Liver (tissue), 9 donors: ENCODE results near the gene SLC39A13. TPM values are rescaled to one million over a fixed set of nuclear protein-coding genes. Genes with fewer than 3 reads are reported as not detected.
A peak's percentile ranks its signal among the peaks of the same experiment; 100 is the strongest.

Experiments
- DNase-seq: peaks from one replicate; pipeline ENCODE4 v3.0.0-alpha.2; 2017; ENCODE audit warnings: low spot score
- H3K27ac ChIP-seq, 2 donors: one replicate each; pipeline ENCODE4 v1.7.0; 2013; ENCODE audit warnings: inconsistent platforms in 2 of 2, low read length in 2 of 2, control low read depth in 1 of 2, low read depth in 1 of 2, mild to moderate bottlenecking in 1 of 2
- H3K27me3 ChIP-seq, 4 donors: one replicate each; pipeline versions ENCODE4 v1.6.1 to v1.7.0; 2013; ENCODE audit warnings: low read length in 3 of 4, inconsistent platforms in 1 of 4, mild to moderate bottlenecking in 1 of 4, moderate library complexity in 1 of 4; ENCODE audit not compliant: control insufficient read depth in 4 of 4, insufficient read depth in 4 of 4
- H3K36me3 ChIP-seq, 4 donors: one replicate each; pipeline versions ENCODE4 v1.6.1 to v1.7.0; 2013; ENCODE audit warnings: low read length in 3 of 4, mild to moderate bottlenecking in 3 of 4, low read depth in 1 of 4, moderate library complexity in 1 of 4; ENCODE audit not compliant: control insufficient read depth in 4 of 4, insufficient read depth in 3 of 4
- H3K4me1 ChIP-seq, 4 donors: one replicate each; pipeline versions ENCODE4 v1.6.1 to v1.7.0; 2013; ENCODE audit warnings: low read length in 3 of 4, mild to moderate bottlenecking in 3 of 4, moderate library complexity in 1 of 4; ENCODE audit not compliant: control insufficient read depth in 4 of 4, insufficient read depth in 4 of 4
- H3K4me3 ChIP-seq, 3 donors: one replicate each; pipeline versions ENCODE4 v1.6.1 to v1.7.0; 2013; ENCODE audit warnings: low read length in 3 of 3, control low read depth in 1 of 3, low read depth in 1 of 3, mild to moderate bottlenecking in 1 of 3
- H3K9ac ChIP-seq, 2 donors: one replicate each; pipeline ENCODE4 v1.7.0; 2013; ENCODE audit warnings: low read length in 2 of 2, mild to moderate bottlenecking in 2 of 2, moderate library complexity in 2 of 2, control low read depth in 1 of 2, low read depth in 1 of 2
- H3K9me3 ChIP-seq, 4 donors: one replicate each; pipeline versions ENCODE4 v1.6.1 to v1.7.0; 2013; ENCODE audit warnings: low read length in 3 of 4; ENCODE audit not compliant: control insufficient read depth in 4 of 4
- ATF3 ChIP-seq: IDR thresholded peaks from 2 replicates; pipeline ENCODE4 v1.6.1; 2016; ENCODE audit warnings: antibody characterized with exemption
- CTCF ChIP-seq: fragments of 150-350 bp; IDR thresholded peaks from 2 replicates; pipeline ENCODE4 v1.5.1; 2017; ENCODE audit warnings: improper control_type of control experiment, low read depth, low read length; ENCODE audit not compliant: missing input control
- EGR1 ChIP-seq, 2 donors: IDR thresholded peaks; 2 replicates each; pipeline ENCODE4 v1.6.1; 2016 to 2018; ENCODE audit warnings: antibody characterized with exemption in 2 of 2, low read depth in 2 of 2
- FOXA1 ChIP-seq: IDR thresholded peaks from 2 replicates; pipeline ENCODE4 v1.6.1; 2016; ENCODE audit warnings: antibody characterized with exemption
- FOXA2 ChIP-seq: IDR thresholded peaks from 2 replicates; pipeline ENCODE4 v1.6.1; 2016; ENCODE audit warnings: antibody characterized with exemption
- GABPA ChIP-seq, 2 donors: IDR thresholded peaks in 1 of 2; conservative IDR thresholded peaks in 1 of 2; 2 replicates each; pipeline ENCODE4 v1.6.1; 2016; ENCODE audit warnings: antibody characterized with exemption in 2 of 2, mild to moderate bottlenecking in 1 of 2, moderate library complexity in 1 of 2
- HNF4G ChIP-seq: IDR thresholded peaks from 2 replicates; pipeline ENCODE4 v1.6.1; 2016; ENCODE audit warnings: antibody characterized with exemption
- JUND ChIP-seq, 2 donors: IDR thresholded peaks; 2 replicates each; pipeline ENCODE4 v1.6.1; 2016; ENCODE audit warnings: antibody characterized with exemption in 2 of 2
- NR2F2 ChIP-seq: IDR thresholded peaks from 2 replicates; pipeline ENCODE4 v1.6.1; 2016; ENCODE audit warnings: antibody characterized with exemption
- RAD21 ChIP-seq, 2 donors: IDR thresholded peaks; 2 replicates each; pipeline ENCODE4 v1.6.1; 2016; ENCODE audit warnings: antibody characterized with exemption in 2 of 2, mild to moderate bottlenecking in 2 of 2
- RXRA ChIP-seq, 2 donors: IDR thresholded peaks; 2 replicates each; pipeline ENCODE4 v1.6.1; 2017 to 2018; ENCODE audit warnings: antibody characterized with exemption in 2 of 2, mild to moderate bottlenecking in 1 of 2
- SP1 ChIP-seq: IDR thresholded peaks from 2 replicates; pipeline ENCODE4 v1.6.1; 2018; ENCODE audit warnings: antibody characterized with exemption, mild to moderate bottlenecking
- WGBS: extraction: QIAGEN DNeasy Blood & Tissue Kit; methylation state at CpG from one replicate; pipeline ENCODE4 v1.1.7; 2013; 5-methylcytosine and 5-hydroxymethylcytosine counted together
- polyA plus RNA-seq, 2 donors: library from polyadenylated mRNA; stranded (reverse) in 1 of 2; unstranded in 1 of 2; fragments of 200-250 nt in 1 of 2; fragments of >200 nt in 1 of 2; fragmentation: Nextera tagmentation in 1 of 2; extraction: Ambion mirVana in 1 of 2; gene quantifications; one replicate each; pipeline versions ENCODE4 v1.2.1 to v1.2.3, GENCODE V29; 2013 to 2015
- total RNA-seq, 2 donors: library from RNA; depleted of rRNA; stranded (reverse); fragments of >200 nt; gene quantifications; one replicate each; pipeline ENCODE4 v1.2.3, GENCODE V29; 2014
- TF ChIP-seq, protein P1 (sequence below): IDR thresholded peaks from 2 replicates; pipeline ENCODE4 v1.6.1; 2016; ENCODE audit warnings: antibody characterized with exemption, mild to moderate bottlenecking
- TF ChIP-seq, protein P2 (sequence below): IDR thresholded peaks from 2 replicates; pipeline ENCODE4 v1.6.1; 2016; ENCODE audit warnings: antibody characterized with exemption
- donor health status: healthy.
- donor health status: healthy.
- donor health status: healthy.
- donor health status: healthy.
- donor health status: healthy.

Gene SLC39A13
- total and polyA plus RNA-seq, 4 donors, result 8.2 to 17.5 (median 10.7) TPM

DNA sequence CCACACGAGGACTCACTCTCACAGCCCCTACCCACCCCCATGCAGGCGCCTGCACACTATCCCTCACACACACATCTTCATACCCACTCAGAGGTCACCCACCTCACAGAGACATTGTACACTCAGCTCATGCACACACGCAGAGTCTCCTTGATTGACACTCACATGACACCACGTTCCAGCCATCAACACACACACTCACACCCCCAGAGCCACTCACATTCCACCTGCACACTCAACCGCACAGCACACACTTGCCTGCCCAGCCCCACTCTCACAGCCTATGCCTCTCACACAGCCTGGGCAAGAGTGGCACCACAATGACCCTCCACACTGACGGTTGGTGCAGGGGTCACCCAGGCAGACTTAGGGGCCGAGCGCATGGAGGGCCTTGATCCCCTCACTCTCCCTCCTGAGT, 32.3 kb upstream of the SLC39A13 start:
- Histone ChIP-seq H3K4me3 (peak overlapping the region in 2 of 3 donors; percentile 14 to 15), H3K36me3 (no peaks in the 10 kb centered on the region), H3K9me3 (no peaks in the 10 kb centered on the region), H3K4me1 (peaks cover 0 to 2% (median 0%) of the 10 kb centered on the region in 4 donors), H3K9ac (no peak overlapping the region), H3K27ac (peak overlapping the region in 1 of 2 donors; percentile 72), H3K27me3 (no peaks in the 10 kb centered on the region)
- DNase-seq, result no peak
- TF ChIP-seq RXRA (IDR thresholded peaks at IDR 0.05), result no peak
- TF ChIP-seq ATF3, result no peak
- TF ChIP-seq FOXA1, result no peak
- TF ChIP-seq, protein P1, sequence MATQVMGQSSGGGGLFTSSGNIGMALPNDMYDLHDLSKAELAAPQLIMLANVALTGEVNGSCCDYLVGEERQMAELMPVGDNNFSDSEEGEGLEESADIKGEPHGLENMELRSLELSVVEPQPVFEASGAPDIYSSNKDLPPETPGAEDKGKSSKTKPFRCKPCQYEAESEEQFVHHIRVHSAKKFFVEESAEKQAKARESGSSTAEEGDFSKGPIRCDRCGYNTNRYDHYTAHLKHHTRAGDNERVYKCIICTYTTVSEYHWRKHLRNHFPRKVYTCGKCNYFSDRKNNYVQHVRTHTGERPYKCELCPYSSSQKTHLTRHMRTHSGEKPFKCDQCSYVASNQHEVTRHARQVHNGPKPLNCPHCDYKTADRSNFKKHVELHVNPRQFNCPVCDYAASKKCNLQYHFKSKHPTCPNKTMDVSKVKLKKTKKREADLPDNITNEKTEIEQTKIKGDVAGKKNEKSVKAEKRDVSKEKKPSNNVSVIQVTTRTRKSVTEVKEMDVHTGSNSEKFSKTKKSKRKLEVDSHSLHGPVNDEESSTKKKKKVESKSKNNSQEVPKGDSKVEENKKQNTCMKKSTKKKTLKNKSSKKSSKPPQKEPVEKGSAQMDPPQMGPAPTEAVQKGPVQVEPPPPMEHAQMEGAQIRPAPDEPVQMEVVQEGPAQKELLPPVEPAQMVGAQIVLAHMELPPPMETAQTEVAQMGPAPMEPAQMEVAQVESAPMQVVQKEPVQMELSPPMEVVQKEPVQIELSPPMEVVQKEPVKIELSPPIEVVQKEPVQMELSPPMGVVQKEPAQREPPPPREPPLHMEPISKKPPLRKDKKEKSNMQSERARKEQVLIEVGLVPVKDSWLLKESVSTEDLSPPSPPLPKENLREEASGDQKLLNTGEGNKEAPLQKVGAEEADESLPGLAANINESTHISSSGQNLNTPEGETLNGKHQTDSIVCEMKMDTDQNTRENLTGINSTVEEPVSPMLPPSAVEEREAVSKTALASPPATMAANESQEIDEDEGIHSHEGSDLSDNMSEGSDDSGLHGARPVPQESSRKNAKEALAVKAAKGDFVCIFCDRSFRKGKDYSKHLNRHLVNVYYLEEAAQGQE, result no peak
- TF ChIP-seq RAD21 (IDR thresholded peaks at IDR 0.05), result no peak
- TF ChIP-seq GABPA (IDR thresholded peaks at IDR 0.05 in 1 of 2, conservative IDR thresholded peaks at IDR 0.05 in 1 of 2), result no peak
- TF ChIP-seq JUND (IDR thresholded peaks at IDR 0.05), result no peak
- 79% methylated on average over 8 of the region's 8 CpGs for WGBS

GRCh38 chr11:47376525-47377371, 31.6 kb upstream of the SLC39A13 start:
- Histone ChIP-seq H3K27ac (peak overlapping the region; percentile 72 to 75), H3K27me3 (no peaks in the 10 kb centered on the region), H3K9me3 (no peaks in the 10 kb centered on the region), H3K4me1 (peaks cover 0 to 2% (median 0%) of the 10 kb centered on the region in 4 donors), H3K36me3 (no peaks in the 10 kb centered on the region), H3K4me3 (peak overlapping the region; percentile 0 to 39 (median 25)), H3K9ac (peak overlapping the region in 1 of 2 donors; percentile 58)
- TF ChIP-seq GABPA (IDR thresholded peaks at IDR 0.05 in 1 of 2, conservative IDR thresholded peaks at IDR 0.05 in 1 of 2), result no peak
- TF ChIP-seq EGR1 (IDR thresholded peaks at IDR 0.05; ENCODE audit: low read depth in 2 of 2), result no peak
- TF ChIP-seq CTCF, result no peak
- no peak for TF ChIP-seq NR2F2
- TF ChIP-seq SP1, result no peak
- TF ChIP-seq FOXA1, result no peak
- TF ChIP-seq RAD21 (IDR thresholded peaks at IDR 0.05), result no peak
- TF ChIP-seq HNF4G, result no peak
- TF ChIP-seq, protein P2, sequence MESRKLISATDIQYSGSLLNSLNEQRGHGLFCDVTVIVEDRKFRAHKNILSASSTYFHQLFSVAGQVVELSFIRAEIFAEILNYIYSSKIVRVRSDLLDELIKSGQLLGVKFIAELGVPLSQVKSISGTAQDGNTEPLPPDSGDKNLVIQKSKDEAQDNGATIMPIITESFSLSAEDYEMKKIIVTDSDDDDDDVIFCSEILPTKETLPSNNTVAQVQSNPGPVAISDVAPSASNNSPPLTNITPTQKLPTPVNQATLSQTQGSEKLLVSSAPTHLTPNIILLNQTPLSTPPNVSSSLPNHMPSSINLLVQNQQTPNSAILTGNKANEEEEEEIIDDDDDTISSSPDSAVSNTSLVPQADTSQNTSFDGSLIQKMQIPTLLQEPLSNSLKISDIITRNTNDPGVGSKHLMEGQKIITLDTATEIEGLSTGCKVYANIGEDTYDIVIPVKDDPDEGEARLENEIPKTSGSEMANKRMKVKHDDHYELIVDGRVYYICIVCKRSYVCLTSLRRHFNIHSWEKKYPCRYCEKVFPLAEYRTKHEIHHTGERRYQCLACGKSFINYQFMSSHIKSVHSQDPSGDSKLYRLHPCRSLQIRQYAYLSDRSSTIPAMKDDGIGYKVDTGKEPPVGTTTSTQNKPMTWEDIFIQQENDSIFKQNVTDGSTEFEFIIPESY, result no peak
- TF ChIP-seq FOXA2, result no peak
- TF ChIP-seq RXRA (IDR thresholded peaks at IDR 0.05), result no peak
- TF ChIP-seq ATF3, result no peak
- no peak for TF ChIP-seq JUND (IDR thresholded peaks at IDR 0.05)
- TF ChIP-seq, protein P1, result no peak
- WGBS, result 67% methylated on average over 14 of the region's 14 CpGs
- no peak for DNase-seq
